Transverse colon (tissue), 4 donors: ENCODE data around the gene EIF2S1. TPM values are rescaled to one million over a fixed set of nuclear protein-coding genes. Genes with fewer than 3 reads are reported as not detected.
"Not testable (repeated sequence)": the region's sequence is repeated elsewhere in the genome, so short reads cannot be mapped to it uniquely, and the experiment has no call there.

Source experiments
- DNase-seq: peaks from one replicate; pipeline ENCODE4 v3.0.0-alpha.2; 2019
- H3K27ac ChIP-seq, 4 donors: fragments of 200-600 bp; sonication (generic); 2 replicates each; pipeline ENCODE4 v1.5.1; 2016 to 2018; ENCODE audit warnings: inconsistent platforms in 4 of 4
- H3K27me3 ChIP-seq: fragments of 200-600 bp; sonication (generic); 2 replicates; pipeline ENCODE4 v1.5.1; 2017; ENCODE audit warnings: inconsistent platforms
- H3K36me3 ChIP-seq, 4 donors: fragments of 200-600 bp; sonication (generic); 2 replicates each; pipeline ENCODE4 v1.5.1; 2017 to 2019; ENCODE audit warnings: inconsistent platforms in 4 of 4
- H3K4me1 ChIP-seq, 4 donors: fragments of 200-600 bp; sonication (generic); 2 replicates each; pipeline ENCODE4 v1.5.1; 2017 to 2020; ENCODE audit warnings: inconsistent platforms in 4 of 4
- H3K4me3 ChIP-seq, 4 donors: fragments of 200-600 bp; sonication (generic); 1 replicate in 1 of 4; 2 replicates in 3 of 4; pipeline versions ENCODE4 v1.5.1 to v1.6.1; 2017 to 2019; ENCODE audit warnings: inconsistent platforms in 4 of 4
- H3K9me3 ChIP-seq, 2 donors: fragments of 200-600 bp; sonication (generic); 2 replicates each; pipeline ENCODE4 v1.5.1; 2017 to 2019; ENCODE audit warnings: inconsistent platforms in 2 of 2
- EP300 ChIP-seq: sonication (generic); formaldehyde crosslinking; IDR thresholded peaks from one replicate; pipeline ENCODE4 v1.6.1; 2017; ENCODE audit warnings: antibody characterized with exemption, low read depth
- POLR2A ChIP-seq: fragments of 450-650 bp; IDR thresholded peaks from one replicate; pipeline ENCODE4 v1.6.1; 2016; ENCODE audit warnings: antibody characterized with exemption, mild to moderate bottlenecking, moderate library complexity
- POLR2AphosphoS5 ChIP-seq, 3 donors: sonication (generic); formaldehyde crosslinking; IDR thresholded peaks; one replicate each; pipeline ENCODE4 v1.6.1; 2016; ENCODE audit warnings: antibody characterized with exemption in 3 of 3
- WGBS, 2 donors: methylation state at CpG; one replicate each; pipeline ENCODE4 v1.1.5; 2018; ENCODE audit warnings: low coverage in 1 of 2; 5-methylcytosine and 5-hydroxymethylcytosine counted together
- in situ Hi-C, 4 donors: fragments of 200-750 bp; cut with MboI; loops; one replicate each; pipeline versions ENCODE4 v1.15.0 to v1.15.1; 2017; ENCODE audit warnings: low sequenced_read_pairs in 3 of 4, low pct_ligation_motif_present in 1 of 4, low pct_unique_long_range_greater_than_20kb in 1 of 4
- intact Hi-C: fragments of 100-400 bp; cut with DNase I; formaldehyde crosslinking; loops from one replicate; pipeline ENCODE4 v1.15.1; 2023; ENCODE audit warnings: low total_unique reads
- total RNA-seq, 4 donors: library from RNA; depleted of rRNA; stranded (reverse); fragments of >200 nt; gene quantifications; one replicate each; pipeline ENCODE4 v1.1.0, GENCODE V29; 2016
- TF ChIP-seq, protein P1 (sequence below), 5 experiments: fragments of 200-600 bp in 3 of 5; fragments of 450-650 bp in 2 of 5; sonication (generic) in 3 of 5; IDR thresholded peaks; 1 replicate in 2 of 5; 2 replicates in 3 of 5; pipeline ENCODE4 v1.5.1; 2016 to 2017; ENCODE audit warnings: antibody characterized with exemption in 5 of 5, inconsistent platforms in 3 of 5, mild to moderate bottlenecking in 2 of 5, moderate library complexity in 1 of 5

EIF2S1 gene
- total RNA-seq, 4 donors from 2014 or later = 7.1 to 51.7 (median 21.7) TPM

- H3K9me3 ChIP-seq = no peaks in the 10 kb centered on the region
- WGBS, 2 donors = 58% methylated on average over 9 of the region's 9 CpGs; no CpG with 5 or more reads in 1 of the 2 donors
- in situ Hi-C loops = no loop called here
- peak overlapping the region; percentile 79 to 84 (median 82) for H3K27ac ChIP-seq
- intact Hi-C loops = no loop called here
- H3K36me3 ChIP-seq = no peaks in the 10 kb centered on the region
- peaks cover 3 to 29% (median 11%) of the 10 kb centered on the region in 4 donors for H3K4me1 ChIP-seq
- TF ChIP-seq POLR2AphosphoS5 (IDR thresholded peaks at IDR 0.05) (peak; percentile 22 to 73 (median 33)), POLR2A (no peak), EP300 (no peak)
- TF ChIP-seq, protein P1, sequence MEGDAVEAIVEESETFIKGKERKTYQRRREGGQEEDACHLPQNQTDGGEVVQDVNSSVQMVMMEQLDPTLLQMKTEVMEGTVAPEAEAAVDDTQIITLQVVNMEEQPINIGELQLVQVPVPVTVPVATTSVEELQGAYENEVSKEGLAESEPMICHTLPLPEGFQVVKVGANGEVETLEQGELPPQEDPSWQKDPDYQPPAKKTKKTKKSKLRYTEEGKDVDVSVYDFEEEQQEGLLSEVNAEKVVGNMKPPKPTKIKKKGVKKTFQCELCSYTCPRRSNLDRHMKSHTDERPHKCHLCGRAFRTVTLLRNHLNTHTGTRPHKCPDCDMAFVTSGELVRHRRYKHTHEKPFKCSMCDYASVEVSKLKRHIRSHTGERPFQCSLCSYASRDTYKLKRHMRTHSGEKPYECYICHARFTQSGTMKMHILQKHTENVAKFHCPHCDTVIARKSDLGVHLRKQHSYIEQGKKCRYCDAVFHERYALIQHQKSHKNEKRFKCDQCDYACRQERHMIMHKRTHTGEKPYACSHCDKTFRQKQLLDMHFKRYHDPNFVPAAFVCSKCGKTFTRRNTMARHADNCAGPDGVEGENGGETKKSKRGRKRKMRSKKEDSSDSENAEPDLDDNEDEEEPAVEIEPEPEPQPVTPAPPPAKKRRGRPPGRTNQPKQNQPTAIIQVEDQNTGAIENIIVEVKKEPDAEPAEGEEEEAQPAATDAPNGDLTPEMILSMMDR (IDR thresholded peaks at IDR 0.05) = no peak
- H3K4me3 ChIP-seq = no peak overlapping the region
- peaks cover 12% of the 10 kb centered on the region for H3K27me3 ChIP-seq
- peak; percentile 89 for DNase-seq
Observed at GRCh38 chr14:67410313-67410712, 50.2 kb downstream of the EIF2S1 start.

DNA sequence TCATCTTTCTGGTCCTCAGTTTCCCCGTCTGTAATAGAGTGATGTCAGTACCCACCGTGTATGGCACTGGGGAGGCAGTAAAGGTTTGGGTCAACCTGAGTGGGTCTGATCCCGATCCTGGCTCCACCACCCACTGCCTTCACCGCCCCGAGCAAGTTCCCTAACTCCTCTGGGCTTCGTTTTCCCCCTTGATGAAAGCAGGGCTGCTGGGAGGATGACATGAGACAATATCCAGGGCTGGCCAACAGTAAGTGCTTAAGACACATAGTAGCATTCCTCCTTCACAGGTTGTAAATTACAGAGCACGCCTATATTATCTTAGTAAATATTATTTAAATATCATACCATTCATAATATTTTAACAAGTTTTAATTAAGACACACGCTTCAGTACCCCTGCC, 51.2 kb downstream of the EIF2S1 start:
- 15 to 26% methylated on average over 4 to 8 of the region's 8 CpGs for WGBS, 2 donors
- intact Hi-C loops = no loop called here
- DNase-seq = no peak
- Histone ChIP-seq H3K27me3 (peaks cover 12% of the 10 kb centered on the region), H3K27ac (peak overlapping the region; percentile 79 to 84 (median 82)), H3K4me1 (peaks cover 3 to 29% (median 11%) of the 10 kb centered on the region in 4 donors), H3K9me3 (no peaks in the 10 kb centered on the region), H3K36me3 (no peaks in the 10 kb centered on the region), H3K4me3 (peak overlapping the region in 3 of 4 donors; percentile 42 to 57 (median 51))
- TF ChIP-seq POLR2AphosphoS5 (IDR thresholded peaks at IDR 0.05) = peak in 1 of 3 donors; percentile 66
- no peak for TF ChIP-seq EP300
- in situ Hi-C loops = no loop called here

GRCh38 chr14:67411820-67412421, 51.8 kb downstream of the EIF2S1 start, which contains the start of gene PLEK2:
Gene PLEK2, minus strand, starts transcription at chr14:67412165. Its CDS starts 106 bp downstream, at chr14:67412059.
- TF ChIP-seq POLR2A = peak; percentile 69
- TF ChIP-seq EP300 = no peak
- TF ChIP-seq POLR2AphosphoS5 (IDR thresholded peaks at IDR 0.05) = peak in 2 of 3 donors; percentile 76 to 90
- TF ChIP-seq, protein P1 (IDR thresholded peaks at IDR 0.05) = no peak
- peak; percentile 90 for DNase-seq
- in situ Hi-C loops = no loop called here

GRCh38 chr14:67413806-67414769, 54.0 kb downstream of the EIF2S1 start:
- no peak for DNase-seq
- no peaks in the 10 kb centered on the region for H3K36me3 ChIP-seq
- H3K27me3 ChIP-seq = peaks cover 12% of the 10 kb centered on the region
- H3K27ac ChIP-seq = no peak overlapping the region
- TF ChIP-seq EP300 = no peak
- TF ChIP-seq, protein P1 (IDR thresholded peaks at IDR 0.05) = no peak
- no peak for TF ChIP-seq POLR2AphosphoS5 (IDR thresholded peaks at IDR 0.05)
- no peak for TF ChIP-seq POLR2A
- intact Hi-C loops (no loop called here), in situ Hi-C loops (no loop called here)
- H3K4me3 ChIP-seq = no peak overlapping the region
- 59 to 60% methylated on average over 1 to 3 of the region's 3 CpGs for WGBS, 2 donors
- H3K4me1 ChIP-seq = peaks cover 3 to 34% (median 14%) of the 10 kb centered on the region in 4 donors
- H3K9me3 ChIP-seq = no peaks in the 10 kb centered on the region

More at GRCh38 chr14:67411820-67412421, 51.8 kb downstream of the EIF2S1 start, which contains the start of gene PLEK2:
- intact Hi-C loops = no loop called here
- Histone ChIP-seq H3K36me3 (no peaks in the 10 kb centered on the region), H3K27ac (peak within 1 kb of the TSS; percentile 79 to 84 (median 82)), H3K4me3 (peak within 1 kb of the TSS; percentile 18 to 57 (median 46)), H3K4me1 (peaks cover 3 to 29% (median 11%) of the 10 kb centered on the region in 4 donors), H3K9me3 (no peaks in the 10 kb centered on the region), H3K27me3 (peaks cover 12% of the 10 kb centered on the region)
- WGBS, 2 donors = 10% methylated on average over 55 of the region's 63 CpGs; no CpG with 5 or more reads in 1 of the 2 donors

- WGBS, 2 donors = 92 to 94% methylated on average over 5 of the region's 5 CpGs
- in situ Hi-C loops, DNase-seq, H3K9me3 ChIP-seq, H3K4me3 ChIP-seq, H3K27ac ChIP-seq, H3K36me3 ChIP-seq, intact Hi-C loops: not testable (repeated sequence)
- H3K27me3 ChIP-seq = peaks cover 12% of the 10 kb centered on the region
- H3K4me1 ChIP-seq = peaks cover 3 to 29% (median 17%) of the 10 kb centered on the region in 4 donors
Observed at GRCh38 chr14:67415610-67416009, 55.5 kb downstream of the EIF2S1 start.
